Activated CD4-positive, alpha-beta T cell treated with anti-CD3 and anti-CD28 coated beads, Interleukin-10, Interleukin-2, amounts not matched to agents 100 ng/mL and 50 ng/mL, durations not matched to agents 16 hours and 8 hours (primary cell): ENCODE measurements around the gene C16orf89.

Source experiments
- DNase-seq: peaks from one replicate; pipeline ENCODE4 v3.0.0-alpha.2; 2020

The C16orf89 gene

DNA sequence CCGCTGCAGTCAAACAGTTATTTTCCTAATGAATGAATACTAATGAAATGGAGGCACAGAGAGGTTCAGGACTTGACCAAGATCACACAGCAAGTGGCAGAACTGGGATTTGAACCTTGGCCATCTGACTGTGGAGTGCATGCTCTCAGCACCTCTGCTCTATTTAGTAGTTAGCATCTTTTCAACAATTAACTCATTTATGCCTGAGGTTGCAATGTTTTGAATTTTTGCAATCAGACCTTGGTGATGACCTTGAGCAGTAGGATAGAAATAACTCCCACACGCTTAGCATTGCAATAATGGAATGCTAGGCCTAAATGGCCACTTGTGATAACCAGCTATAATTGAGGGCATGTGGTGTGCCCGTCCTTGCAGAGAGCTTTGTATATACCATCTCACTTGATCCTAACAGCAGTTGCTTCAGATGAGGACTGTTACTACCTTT is 63.0 kb downstream of the C16orf89 start:
- DNase-seq, result no peak

DNA sequence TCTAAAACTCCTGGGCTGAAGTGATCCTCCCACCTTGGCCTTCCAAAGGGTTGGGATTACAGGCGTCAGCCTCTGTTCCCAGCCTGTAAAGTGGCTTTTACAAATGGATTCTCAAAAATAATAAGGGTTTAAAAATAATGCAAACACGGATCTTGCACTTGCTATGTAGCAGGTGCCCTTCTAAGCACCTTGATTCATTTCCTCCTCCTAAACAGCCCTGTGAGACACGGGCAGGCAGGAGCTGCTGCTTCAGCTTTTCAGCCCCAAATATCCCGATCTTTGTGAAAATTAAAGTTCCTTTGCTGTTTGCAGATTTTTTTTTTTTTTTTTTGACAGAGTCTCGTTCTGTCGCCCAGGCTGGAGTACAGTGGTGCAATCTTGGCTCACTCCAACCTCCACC is 63.8 kb downstream of the C16orf89 start:
- no peak for DNase-seq

DNA sequence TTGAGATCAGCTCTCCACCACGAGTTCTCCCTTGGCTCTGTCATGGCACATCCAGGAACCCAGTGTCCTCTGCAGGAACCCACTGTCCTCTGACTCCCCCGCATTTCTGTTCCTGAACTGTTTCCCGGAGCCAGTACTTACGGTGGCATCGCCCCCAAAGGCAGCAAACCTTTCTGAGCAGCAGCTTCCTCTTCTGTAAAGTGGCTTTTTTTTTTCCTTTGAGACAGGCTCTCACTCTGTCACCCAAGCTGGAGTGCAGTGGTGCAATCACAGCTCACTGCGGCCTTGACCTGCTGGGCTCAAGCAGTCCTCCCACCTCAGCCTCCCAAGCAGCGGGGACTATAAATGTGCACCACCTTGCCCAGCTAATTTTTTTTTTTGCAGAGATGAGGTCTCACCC is 64.2 kb downstream of the C16orf89 start:
- no peak for DNase-seq

DNA sequence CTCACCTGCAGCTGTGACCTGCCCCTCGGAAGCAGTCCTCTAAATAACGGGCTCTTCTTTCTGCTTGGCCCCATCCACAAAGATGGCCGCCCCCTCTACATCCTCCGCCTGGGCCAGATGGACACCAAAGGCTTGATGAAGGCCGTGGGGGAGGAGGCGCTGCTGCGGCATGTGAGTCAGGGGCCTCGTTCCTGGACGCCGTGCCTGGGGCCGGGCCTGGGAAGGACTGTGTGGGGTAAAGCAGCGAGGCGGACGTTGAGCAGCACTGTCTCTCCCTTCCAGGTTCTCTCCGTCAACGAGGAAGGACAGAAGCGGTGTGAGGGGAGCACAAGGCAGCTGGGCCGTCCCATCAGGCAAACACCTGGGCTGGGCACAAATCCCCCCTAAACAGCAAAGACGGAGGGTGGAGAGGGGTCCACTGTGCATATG is 65.2 kb downstream of the C16orf89 start:
- no peak for DNase-seq

DNA sequence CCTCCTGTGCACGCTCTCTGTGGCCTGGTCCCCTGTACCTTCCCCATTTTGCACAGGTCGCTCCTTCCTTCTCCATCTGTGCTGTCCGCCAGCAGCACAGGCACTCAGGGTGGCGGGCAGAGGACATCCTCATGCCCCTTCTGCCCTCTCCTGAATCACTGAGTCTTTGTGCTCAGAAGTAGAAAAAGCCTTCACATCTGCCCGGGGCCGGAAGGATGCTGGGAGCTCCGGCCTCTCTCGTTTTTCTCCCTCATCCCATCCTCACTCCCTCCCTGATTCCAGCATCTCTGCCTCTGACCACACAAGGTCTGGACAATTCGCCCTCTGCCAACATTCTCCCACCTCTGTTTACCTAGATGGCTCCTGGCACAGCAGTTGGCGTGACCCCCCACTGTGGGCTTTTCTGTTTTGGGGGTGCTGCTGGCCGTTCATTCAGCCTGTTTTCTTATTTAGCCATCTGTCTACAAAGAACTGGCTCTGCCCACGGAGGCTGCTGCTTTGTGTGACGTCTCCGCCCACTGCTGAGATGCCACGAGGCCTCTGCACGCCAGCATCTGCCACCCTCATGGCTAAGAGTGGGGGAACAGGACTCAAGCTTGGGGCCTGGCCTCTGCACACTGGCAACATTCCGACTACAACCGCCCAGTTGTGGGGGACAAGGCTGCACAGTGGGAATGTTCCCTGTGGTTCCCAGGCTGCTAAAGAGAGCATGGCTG is 70.9 kb downstream of the C16orf89 start:
- no peak for DNase-seq
